HepG2 (cell line): ENCODE results near the gene RBM19. TPM values are rescaled to one million over a fixed set of nuclear protein-coding genes. Genes with fewer than 3 reads are reported as not detected.

Experiments used
- HIVEP1 ChIP-seq: sonication (generic); formaldehyde crosslinking; IDR thresholded peaks from 2 replicates; pipeline ENCODE4 v1.4.0; 2020; ENCODE audit warnings: mild to moderate bottlenecking, missing genetic modification reagents
- MAZ ChIP-seq, 2 experiments: sonication (generic) in 1 of 2; formaldehyde crosslinking in 1 of 2; IDR thresholded peaks; 2 replicates each; pipeline versions ENCODE4 v1.5.0 to v1.6.1; 2012 to 2020; ENCODE audit warnings: low read depth in 2 of 2, mild to moderate bottlenecking in 2 of 2, borderline replicate concordance in 1 of 2, improper control_type of control experiment in 1 of 2, low read length in 1 of 2, missing genetic modification reagents in 1 of 2, moderate library complexity in 1 of 2
- NR1H2 ChIP-seq: sonication (generic); formaldehyde crosslinking; IDR thresholded peaks from 2 replicates; pipeline ENCODE4 v1.8.1; 2022; ENCODE audit warnings: low read depth, missing genetic modification reagents, borderline replicate concordance
- SYNCRIP ChIP-seq: fragments of 200-400 bp; formaldehyde crosslinking; IDR thresholded peaks from 2 replicates; pipeline ENCODE4 v1.6.1; 2018; ENCODE audit warnings: mild to moderate bottlenecking, low read depth, low read length; ENCODE audit not compliant: insufficient read depth
- TBX2 ChIP-seq: sonication (generic); formaldehyde crosslinking; IDR thresholded peaks from 2 replicates; pipeline ENCODE4 v1.5.0; 2020; ENCODE audit warnings: missing genetic modification reagents, mild to moderate bottlenecking, borderline replicate concordance
- ZNF224 ChIP-seq: sonication (generic); formaldehyde crosslinking; IDR thresholded peaks from 2 replicates; pipeline ENCODE4 v1.5.0; 2020; ENCODE audit warnings: mild to moderate bottlenecking, missing genetic modification reagents
- ZNF33B ChIP-seq: sonication (generic); formaldehyde crosslinking; IDR thresholded peaks from 2 replicates; pipeline ENCODE4 v1.5.1; 2020; ENCODE audit warnings: mild to moderate bottlenecking, missing genetic modification reagents
- ZNF382 ChIP-seq: sonication (generic); formaldehyde crosslinking; IDR thresholded peaks from 2 replicates; pipeline ENCODE4 v1.5.0; 2020; ENCODE audit warnings: missing genetic modification reagents, mild to moderate bottlenecking, borderline replicate concordance
- ZNF674 ChIP-seq: sonication (generic); formaldehyde crosslinking; IDR thresholded peaks from 2 replicates; pipeline ENCODE4 v1.5.0; 2020; ENCODE audit warnings: low read depth, mild to moderate bottlenecking, missing genetic modification reagents
- polyA plus RNA-seq, 8 experiments: library from polyadenylated mRNA; depleted of rRNA in 3 of 8; stranded (reverse) in 7 of 8; unstranded in 1 of 8; fragments of >200 nt; fragmentation: Illumina TruSeq in 4 of 8; extraction: Trizol in 4 of 8; gene quantifications; 2 replicates each; pipeline versions ENCODE4 v1.2.1 to v1.2.3, GENCODE V29; 2011 to 2016; ENCODE audit warnings: low read depth in 4 of 8, missing spikeins in 1 of 8, mixed read lengths in 1 of 8; ENCODE audit not compliant: insufficient read depth in 1 of 8
- total RNA-seq, 5 experiments: library from RNA; depleted of rRNA; stranded (reverse); fragments of >200 nt; fragmentation: Illumina TruSeq; extraction: Trizol; gene quantifications; 2 replicates each; pipeline ENCODE4 v1.2.3, GENCODE V29; 2016; ENCODE audit warnings: low read depth in 1 of 5
- TF ChIP-seq, protein P1 (sequence below): IDR thresholded peaks from 2 replicates; pipeline ENCODE4 v1.6.1; 2016
- TF ChIP-seq, protein P2 (sequence below), 2 experiments: fragments of 450-650 bp in 1 of 2; sonication (generic) in 1 of 2; formaldehyde crosslinking; IDR thresholded peaks; 2 replicates each; pipeline versions ENCODE4 v1.5.0 to v1.8.0; 2020 to 2022; ENCODE audit warnings: mild to moderate bottlenecking in 1 of 2, missing genetic modification reagents in 1 of 2
- TF ChIP-seq, protein P3 (sequence below): sonication (generic); formaldehyde crosslinking; IDR thresholded peaks from 2 replicates; pipeline ENCODE4 v1.5.1; 2020; ENCODE audit warnings: mild to moderate bottlenecking, missing genetic modification reagents, moderate library complexity
- TF ChIP-seq, protein P4 (sequence below): sonication (generic); formaldehyde crosslinking; IDR thresholded peaks from 2 replicates; pipeline ENCODE4 v1.4.0; 2020; ENCODE audit warnings: missing genetic modification reagents, low read depth, mild to moderate bottlenecking, borderline replicate concordance
- TF ChIP-seq, protein P5 (sequence below): IDR thresholded peaks from 2 replicates; pipeline ENCODE4 v1.6.1; 2016; ENCODE audit warnings: missing compliant biosample characterization, missing genetic modification reagents, borderline replicate concordance
- TF ChIP-seq, protein P6 (sequence below): sonication (generic); formaldehyde crosslinking; conservative IDR thresholded peaks from 2 replicates; pipeline ENCODE4 v1.8.1; 2023; ENCODE audit warnings: missing genetic modification reagents

RBM19 gene
- total and polyA plus RNA-seq, 2 of the 13 experiments (the other 11 are each of a cell fraction or from before 2014, with no cell fraction given), result 19.3 to 32.2 TPM

DNA sequence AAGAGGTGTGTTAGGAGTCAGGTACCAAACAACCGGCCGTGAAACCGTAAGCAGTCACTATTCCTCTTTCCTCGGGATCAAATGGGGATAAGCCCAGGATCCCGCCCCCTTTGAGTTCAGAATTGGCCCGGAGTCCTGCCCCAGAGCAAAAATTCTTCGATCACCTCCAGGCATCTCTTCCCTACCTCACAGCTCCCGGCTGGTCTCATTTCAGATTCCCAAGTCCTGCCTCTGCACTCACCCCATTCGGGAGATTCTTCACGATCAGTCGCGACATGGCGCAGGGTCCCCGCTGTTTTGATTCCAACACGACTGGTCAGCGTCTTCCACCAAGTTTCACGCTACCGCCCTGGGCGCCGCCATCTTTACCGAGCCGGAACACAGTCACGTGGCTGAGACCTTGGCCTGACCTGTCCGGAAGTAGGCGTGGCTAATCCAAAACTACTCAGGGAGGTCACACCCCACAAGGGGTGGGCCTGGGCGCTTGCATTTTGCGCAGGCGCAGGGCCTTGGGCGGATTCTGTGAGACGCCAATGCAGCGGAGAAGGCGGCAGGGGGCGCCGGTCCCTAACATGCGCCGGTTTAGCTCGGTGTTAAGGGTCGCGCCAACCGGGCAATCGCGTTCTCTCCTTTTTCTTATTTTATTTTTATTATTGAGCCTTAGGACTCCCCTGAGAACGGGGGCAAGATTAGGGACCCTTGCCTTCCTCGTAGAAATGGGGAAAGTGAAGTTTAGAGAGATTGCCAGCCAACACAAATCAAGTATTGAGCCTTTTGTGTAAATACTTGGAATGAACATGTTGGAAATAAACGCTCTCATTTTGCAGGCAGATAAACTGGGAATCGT is at the start of gene RBM19 (continued):
- TF ChIP-seq, protein P1, sequence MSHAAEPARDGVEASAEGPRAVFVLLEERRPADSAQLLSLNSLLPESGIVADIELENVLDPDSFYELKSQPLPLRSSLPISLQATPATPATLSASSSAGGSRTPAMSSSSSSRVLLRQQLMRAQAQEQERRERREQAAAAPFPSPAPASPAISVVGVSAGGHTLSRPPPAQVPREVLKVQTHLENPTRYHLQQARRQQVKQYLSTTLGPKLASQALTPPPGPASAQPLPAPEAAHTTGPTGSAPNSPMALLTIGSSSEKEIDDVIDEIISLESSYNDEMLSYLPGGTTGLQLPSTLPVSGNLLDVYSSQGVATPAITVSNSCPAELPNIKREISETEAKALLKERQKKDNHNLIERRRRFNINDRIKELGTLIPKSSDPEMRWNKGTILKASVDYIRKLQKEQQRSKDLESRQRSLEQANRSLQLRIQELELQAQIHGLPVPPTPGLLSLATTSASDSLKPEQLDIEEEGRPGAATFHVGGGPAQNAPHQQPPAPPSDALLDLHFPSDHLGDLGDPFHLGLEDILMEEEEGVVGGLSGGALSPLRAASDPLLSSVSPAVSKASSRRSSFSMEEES (CRISPR knock-in tag), result peak; percentile 72
- TF ChIP-seq, protein P2, sequence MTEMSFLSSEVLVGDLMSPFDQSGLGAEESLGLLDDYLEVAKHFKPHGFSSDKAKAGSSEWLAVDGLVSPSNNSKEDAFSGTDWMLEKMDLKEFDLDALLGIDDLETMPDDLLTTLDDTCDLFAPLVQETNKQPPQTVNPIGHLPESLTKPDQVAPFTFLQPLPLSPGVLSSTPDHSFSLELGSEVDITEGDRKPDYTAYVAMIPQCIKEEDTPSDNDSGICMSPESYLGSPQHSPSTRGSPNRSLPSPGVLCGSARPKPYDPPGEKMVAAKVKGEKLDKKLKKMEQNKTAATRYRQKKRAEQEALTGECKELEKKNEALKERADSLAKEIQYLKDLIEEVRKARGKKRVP (CRISPR knock-in tag; IDR thresholded peaks at IDR 0.05), result peak in 1 of 2 experiments; percentile 56; a peak in 2 of 4 replicates
- TF ChIP-seq, protein P3, sequence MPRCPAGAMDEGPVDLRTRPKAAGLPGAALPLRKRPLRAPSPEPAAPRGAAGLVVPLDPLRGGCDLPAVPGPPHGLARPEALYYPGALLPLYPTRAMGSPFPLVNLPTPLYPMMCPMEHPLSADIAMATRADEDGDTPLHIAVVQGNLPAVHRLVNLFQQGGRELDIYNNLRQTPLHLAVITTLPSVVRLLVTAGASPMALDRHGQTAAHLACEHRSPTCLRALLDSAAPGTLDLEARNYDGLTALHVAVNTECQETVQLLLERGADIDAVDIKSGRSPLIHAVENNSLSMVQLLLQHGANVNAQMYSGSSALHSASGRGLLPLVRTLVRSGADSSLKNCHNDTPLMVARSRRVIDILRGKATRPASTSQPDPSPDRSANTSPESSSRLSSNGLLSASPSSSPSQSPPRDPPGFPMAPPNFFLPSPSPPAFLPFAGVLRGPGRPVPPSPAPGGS (CRISPR knock-in tag), result no peak
- TF ChIP-seq SYNCRIP (no peak), ZNF382 (CRISPR knock-in tag) (no peak), ZNF33B (no peak), ZNF674 (CRISPR knock-in tag) (no peak), TBX2 (CRISPR knock-in tag) (no peak; the same call in 1 of the 2 replicates), HIVEP1 (CRISPR knock-in tag) (0 out of 2 replicates have a peak, but pooled peaks have one; percentile 33), NR1H2 (CRISPR knock-in tag) (no peak), MAZ (IDR thresholded peaks at IDR 0.05; ENCODE audit: borderline replicate concordance, low read depth, low read length) (peak; percentile 49; the same call in 1 of the 2 replicates), MAZ (CRISPR knock-in tag; IDR thresholded peaks at IDR 0.05; ENCODE audit: low read depth) (0 out of 2 replicates have a peak, but pooled peaks have one; percentile 25), ZNF224 (CRISPR knock-in tag) (no peak)
- TF ChIP-seq, protein P4, sequence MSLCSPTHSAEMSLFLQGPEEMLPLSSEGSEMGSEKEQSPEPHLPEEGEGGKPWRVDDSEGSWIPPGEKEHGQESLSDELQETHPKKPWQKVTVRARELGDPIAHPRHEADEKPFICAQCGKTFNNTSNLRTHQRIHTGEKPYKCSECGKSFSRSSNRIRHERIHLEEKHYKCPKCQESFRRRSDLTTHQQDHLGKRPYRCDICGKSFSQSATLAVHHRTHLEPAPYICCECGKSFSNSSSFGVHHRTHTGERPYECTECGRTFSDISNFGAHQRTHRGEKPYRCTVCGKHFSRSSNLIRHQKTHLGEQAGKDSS, result no peak
- TF ChIP-seq, protein P5, sequence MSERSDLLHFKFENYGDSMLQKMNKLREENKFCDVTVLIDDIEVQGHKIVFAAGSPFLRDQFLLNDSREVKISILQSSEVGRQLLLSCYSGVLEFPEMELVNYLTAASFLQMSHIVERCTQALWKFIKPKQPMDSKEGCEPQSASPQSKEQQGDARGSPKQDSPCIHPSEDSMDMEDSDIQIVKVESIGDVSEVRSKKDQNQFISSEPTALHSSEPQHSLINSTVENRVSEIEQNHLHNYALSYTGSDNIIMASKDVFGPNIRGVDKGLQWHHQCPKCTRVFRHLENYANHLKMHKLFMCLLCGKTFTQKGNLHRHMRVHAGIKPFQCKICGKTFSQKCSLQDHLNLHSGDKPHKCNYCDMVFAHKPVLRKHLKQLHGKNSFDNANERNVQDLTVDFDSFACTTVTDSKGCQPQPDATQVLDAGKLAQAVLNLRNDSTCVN, result no peak
- TF ChIP-seq, protein P6, sequence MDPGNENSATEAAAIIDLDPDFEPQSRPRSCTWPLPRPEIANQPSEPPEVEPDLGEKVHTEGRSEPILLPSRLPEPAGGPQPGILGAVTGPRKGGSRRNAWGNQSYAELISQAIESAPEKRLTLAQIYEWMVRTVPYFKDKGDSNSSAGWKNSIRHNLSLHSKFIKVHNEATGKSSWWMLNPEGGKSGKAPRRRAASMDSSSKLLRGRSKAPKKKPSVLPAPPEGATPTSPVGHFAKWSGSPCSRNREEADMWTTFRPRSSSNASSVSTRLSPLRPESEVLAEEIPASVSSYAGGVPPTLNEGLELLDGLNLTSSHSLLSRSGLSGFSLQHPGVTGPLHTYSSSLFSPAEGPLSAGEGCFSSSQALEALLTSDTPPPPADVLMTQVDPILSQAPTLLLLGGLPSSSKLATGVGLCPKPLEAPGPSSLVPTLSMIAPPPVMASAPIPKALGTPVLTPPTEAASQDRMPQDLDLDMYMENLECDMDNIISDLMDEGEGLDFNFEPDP (CRISPR knock-in tag), result no peak
